ENCODE results near the gene AUTS2.

AUTS2 gene

DNA sequence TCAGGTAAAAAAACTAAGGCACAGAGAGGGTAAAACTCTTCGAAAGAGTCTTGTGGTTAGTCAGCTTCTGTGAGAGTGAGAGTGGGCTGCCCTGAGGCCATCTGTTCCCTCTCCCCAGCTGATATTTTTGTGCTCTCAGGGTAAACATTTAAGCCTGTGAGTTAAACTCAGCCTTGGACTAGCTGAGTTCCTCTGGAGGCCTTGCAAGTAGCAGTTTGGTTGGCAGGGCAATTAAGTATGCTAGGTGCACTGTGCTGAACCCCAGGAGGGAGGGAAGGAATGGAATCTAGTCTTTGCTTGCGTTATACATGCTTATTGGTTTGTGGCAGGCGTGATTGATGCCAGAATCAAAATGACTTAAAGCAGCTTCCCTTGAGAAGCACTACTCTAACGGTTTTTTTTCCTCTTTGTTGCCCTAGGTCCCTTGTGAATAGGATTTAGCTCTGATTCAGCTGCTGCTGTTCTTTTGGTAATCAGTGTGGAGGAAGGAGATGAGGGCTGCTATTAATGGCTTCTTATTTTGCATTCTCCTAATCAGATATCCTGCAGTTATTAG, 140.2 kb downstream of the AUTS2 start:
- FAIRE-seq, result no peak

DNA sequence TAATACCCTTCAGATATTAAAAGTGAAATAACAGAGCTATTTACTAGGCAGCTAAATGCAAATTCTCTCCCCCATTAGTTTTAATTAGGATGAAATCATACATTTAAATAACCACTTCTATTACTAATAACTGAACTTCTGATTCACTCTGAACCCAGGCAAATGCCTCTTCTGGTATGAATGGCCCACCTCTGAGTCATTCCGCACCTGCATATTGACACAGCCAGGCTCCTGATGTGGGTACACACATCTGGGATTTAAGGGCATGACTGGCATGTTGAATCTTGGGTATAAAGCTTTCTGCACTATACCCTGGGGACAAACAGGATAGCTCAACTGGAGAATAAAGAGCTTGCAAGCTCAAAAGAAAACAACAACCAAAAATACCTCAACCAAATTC, 140.9 kb downstream of the AUTS2 start:
- no peak for FAIRE-seq

DNA sequence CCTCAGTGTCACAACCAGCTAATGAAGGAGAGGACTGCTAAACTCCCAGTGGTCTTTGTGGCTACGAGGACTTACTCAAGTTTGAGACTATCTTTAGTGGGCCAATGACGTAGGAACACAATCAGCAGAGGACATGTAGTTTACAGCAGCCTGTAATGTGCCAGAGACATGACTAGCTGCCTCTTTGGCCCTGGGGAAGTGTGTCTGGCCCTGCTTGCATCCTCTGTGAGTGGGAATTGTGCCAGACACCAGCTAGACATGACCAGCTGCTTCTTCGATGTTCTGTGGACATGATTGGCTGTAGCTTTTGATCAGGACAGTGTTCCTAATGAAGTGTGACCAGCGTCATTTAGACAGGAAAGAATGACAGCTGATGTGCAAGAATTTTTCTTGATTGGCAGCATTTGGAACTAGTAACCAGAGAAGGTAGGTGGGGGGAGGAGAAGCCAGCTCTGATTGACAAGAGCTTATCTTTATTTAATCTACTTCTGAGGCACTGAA, 141.7 kb downstream of the AUTS2 start:
- FAIRE-seq, result no peak

DNA sequence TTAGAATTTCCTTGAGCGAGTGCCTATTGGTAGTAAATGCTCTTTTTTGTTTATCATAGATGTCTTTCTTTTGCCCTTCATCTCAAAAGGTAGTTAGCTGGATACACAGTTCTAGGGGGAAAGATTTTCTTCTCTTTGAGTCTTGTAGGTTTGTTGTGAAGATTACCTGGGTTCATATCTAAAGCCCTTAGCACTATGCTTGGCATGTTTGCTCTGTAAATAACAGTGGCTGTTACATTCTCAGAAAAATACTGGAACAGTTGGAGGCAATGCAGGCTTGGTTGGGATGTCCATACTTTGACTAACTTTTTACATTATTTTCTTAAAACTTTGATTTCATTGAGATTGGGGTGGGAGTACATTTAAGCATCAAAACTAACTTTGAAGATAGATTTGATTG, 144.0 kb downstream of the AUTS2 start:
- no peak for FAIRE-seq

DNA sequence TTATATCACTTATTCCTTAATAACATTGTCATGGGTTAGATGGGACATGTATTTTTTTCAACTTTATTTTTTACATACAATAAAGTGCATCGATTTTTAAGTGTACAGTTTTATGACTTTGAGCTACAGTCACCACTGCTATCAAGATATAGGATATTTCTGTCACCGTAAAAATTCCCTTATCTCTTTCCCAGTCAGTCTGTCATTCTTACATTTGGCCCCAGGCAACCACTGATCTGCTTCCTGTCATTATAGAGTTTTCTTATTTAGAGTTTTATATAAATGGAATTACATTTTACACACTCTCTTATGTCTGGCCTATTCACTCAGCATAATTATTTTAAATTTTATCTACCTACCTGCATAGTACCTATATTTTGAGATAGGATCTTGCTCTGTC, 145.2 kb downstream of the AUTS2 start:
- no peak for FAIRE-seq

DNA sequence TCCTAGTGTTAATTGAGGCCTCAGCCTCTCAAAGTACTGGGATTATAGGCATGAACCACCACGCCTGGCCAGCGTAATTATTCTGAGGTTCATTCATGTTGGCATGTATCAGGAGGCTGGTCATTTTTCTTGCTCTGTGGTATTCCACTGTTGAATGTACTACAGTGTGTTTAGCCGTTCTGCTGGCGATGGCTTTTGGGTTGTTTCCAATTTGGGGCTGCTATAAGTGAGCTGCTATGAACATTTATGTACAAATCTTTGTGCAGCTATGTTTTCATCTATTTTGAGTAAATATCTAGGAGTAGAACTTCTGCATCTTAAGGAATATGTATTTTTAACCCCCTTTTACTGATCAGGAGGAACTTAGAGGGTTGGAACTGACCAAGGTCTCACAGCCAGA, 145.8 kb downstream of the AUTS2 start:
- FAIRE-seq, result no peak

DNA sequence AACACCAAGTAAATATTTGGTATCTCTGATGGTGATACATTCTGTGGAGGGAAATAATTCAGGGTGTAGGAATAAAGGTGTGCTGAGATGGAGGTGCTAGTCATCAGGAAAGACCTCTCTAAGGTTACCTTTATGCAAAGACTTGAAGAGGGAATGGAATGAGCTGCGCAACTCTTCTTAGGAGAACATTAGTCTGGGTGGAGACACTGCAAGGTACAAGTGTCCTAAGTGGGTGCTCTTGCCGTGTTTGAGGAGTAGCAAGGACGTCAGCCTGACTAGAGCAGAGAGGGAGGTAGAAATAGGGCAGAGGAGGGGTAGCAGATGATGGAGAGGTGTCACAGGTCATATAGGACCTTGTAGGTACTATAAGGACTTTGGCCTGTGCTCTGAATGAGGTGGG, 148.1 kb downstream of the AUTS2 start:
- no peak for FAIRE-seq

DNA sequence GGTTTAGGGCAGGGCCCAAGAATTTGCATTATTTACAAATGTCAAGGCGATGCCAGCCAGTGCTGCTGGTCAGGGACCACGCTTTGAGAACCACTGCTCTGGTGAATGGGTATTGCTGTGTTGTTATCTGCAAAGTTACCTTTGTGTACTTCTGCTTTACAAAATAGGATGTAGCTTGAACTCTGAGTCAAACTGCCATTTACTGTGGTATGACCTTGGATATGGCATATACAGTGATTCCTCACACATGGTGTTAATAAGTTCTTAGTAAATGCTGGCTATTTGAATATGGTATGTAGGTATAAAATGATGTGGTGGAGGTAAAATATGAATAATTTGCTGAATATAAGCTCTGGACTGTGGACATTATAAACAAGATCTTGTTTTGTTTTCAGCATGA, 148.9 kb downstream of the AUTS2 start:
- no peak for FAIRE-seq

DNA sequence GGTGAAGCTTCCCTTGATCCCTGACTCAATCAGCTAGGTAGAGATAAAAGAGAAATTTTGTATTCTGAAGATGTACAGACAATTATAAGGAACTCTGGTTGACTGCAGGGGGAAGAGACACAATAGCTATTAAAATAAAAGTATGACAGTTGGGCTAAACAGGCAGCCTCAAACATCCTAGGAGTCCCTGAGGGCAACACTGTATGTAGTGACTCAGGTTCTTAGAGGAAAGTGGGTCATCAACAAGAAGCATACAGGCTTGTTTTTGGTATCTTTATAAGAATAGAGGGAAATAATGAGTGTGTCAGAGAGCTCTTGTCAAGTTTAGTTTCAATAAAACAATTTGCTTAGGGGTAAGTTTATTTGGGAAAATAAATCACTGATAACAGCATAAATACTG, 150.3 kb downstream of the AUTS2 start:
- no peak for FAIRE-seq

DNA sequence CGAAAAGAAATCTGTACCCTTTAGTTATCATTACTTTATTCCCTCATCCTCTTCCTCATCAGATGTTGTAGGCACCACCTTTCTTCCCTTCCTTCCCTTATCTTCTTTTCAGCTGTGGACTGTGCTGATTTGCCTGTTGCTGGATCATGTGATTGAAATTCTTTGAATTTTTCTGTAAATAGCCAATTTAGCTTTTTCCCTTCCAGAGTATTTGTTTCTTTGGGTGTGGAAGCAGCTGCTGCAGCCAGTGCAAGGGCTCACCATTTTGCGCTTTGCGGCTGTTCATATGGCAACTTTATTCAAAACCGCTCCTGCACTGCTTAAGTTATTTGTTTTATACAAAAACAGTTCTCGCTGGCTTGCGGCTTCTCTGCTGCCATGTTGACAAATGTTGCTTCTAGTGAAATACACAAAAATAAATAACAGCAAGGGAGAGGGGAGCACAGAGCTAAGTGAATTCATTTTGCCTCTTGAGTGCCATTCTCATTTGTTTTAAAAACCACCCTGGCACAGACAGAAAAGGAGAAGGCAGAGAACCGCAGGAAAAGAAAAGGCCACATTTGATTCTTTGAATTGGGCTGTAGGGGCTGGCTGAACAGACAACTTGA, 151.2 kb downstream of the AUTS2 start:
- FAIRE-seq, result no peak

DNA sequence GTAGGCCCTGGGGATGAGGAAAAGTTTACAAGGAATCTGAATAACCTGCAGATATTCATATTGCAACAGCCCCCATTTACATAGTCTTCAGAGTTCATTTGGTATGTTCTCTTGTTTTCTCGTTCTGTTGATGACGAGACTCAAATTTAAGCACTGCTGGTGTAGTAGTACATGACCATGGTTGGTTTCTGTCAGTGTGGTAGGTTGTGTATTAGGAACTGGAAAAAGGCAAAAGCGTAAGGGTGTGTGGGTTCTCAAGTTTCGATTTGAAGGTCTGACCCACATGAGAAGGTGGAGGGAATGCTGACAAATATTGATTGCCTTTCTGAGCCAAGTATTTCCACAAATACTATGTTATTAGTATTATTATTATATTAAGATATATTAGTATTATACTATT, 151.7 kb downstream of the AUTS2 start:
- FAIRE-seq, result no peak

DNA sequence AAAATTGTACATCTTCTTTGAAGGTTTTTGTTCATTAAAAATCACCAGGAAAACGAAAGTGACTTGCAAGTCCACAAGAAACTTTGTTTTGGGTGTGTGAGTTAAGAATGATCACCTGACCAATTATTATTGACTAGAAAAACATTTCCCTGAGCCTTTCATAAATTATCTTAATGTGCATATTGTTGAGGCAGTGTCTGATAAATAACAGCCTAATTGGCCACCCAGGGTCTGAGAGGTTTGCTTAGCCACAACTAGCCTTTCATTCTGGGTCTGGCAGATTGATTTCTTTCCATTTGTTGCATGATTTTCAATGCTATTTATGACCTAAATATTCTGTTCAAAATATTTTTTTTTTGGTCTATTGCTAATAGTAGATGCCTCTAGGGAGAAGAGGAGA, 152.8 kb downstream of the AUTS2 start:
- FAIRE-seq, result no peak

DNA sequence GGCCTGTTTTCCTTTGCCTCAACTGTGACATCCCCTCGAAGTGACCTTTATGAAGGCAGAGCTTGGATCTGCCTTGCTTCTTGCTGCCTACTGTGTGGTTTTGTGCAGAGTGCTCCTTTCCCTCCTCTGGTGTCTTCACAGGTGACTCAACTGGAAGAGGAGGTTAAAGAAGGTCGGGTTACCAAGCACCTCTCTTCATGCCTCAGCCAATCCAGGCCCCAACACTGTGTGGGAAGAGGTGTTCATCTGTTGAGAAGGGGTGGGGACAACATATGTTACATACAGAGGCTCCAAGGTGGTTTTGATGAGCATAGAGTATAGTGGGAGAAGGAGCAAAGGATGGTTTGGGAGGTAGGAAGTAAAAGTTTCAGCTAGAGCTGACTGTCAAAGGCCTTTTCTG, 155.7 kb downstream of the AUTS2 start:
- no peak for FAIRE-seq

DNA sequence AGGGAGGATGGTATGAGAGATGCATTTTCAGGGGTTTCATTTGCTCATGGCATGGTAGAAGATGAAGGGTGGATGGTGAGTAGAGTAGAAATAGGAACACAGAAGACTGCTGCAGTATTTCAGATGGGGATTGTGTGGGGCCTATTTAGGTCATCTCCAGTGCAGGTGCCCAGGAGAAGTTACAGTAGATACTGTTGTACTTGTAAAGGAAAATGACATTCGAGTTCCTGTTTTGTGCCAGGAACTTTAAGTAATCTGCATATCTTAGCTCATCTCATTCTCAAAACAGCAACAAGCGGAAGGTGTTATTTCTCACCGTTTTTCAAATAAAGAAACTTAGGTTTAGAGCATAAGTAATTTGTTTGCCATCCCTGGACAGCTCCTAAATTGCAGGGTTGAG, 156.2 kb downstream of the AUTS2 start:
- FAIRE-seq, result no peak

DNA sequence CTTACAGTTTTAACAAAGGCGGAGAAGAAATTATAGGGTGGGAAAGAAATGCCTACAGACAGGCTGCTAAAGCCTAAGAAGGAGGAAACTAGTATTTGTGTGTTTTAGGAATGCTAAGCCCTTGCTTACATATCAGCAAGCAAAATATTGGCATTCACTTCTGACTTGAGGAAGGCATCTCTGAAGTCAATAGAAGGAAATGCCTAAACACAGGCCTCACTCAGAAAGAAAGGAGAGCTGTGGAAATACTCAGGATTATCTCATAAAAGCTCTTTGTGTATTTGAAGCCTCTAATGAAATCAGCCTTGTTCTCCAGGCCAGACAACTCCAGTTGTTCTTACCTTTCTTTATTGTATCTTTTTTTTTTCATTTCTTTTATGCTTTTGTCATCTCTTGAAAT, 158.0 kb downstream of the AUTS2 start:
- FAIRE-seq, result no peak

DNA sequence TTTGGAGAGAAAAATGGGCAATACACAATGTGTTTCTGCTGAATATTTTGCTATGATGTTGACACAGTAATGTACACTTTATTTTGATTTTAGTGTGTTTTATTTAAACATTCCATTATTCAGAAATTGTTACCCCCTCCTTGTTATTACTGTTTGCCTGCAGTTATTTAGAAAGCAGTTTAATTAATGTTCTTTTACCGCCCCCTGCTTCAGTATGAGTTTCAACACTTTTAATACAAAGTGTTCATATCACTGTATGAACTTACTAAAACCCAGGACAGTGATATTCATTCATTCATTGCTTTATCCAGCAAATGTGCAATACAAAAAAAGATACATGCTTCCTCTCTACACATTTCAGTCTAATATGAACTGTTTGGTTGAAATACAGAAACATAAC, 159.3 kb downstream of the AUTS2 start:
- FAIRE-seq, result no peak

DNA sequence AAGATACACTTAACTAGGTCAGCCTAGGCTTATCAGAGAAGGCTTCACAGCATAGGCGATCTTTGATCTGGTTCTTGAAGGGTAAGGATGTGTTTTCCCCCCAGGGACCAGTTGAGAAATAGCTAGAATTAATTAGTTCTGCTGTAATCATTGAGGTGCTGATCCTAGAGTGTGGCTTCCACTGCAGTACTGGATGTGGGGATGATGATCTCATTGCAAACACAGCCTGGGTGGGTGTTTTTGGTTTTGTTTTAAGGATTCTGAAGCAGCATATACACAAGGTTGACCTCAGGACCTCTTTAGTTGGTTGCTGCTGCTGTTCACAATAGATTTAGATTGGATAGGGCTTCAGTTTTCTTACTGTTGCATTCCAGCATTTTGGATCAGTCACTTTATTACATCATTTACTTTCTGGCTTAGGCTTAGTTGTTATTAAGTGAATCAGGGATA, 159.7 kb downstream of the AUTS2 start:
- FAIRE-seq, result no peak

DNA sequence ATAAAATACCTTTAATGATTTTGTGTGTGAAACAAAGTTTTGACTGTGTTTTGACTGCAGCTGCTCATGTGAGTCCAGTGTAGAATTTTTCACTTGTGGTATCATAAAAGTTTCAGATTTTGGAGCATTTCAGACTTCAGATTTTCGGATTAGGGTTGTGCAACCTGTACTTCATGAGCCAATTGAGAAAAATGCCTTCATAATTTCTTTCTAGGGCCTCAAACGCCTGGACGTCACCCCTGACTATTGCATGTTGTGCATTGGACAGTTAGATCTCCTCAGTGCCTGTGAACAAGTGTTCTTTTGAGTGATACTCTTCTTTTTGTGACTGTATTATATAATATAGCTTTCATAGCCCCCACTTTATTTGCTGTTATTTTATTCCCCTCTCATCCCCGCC, 161.1 kb downstream of the AUTS2 start:
- no peak for FAIRE-seq

DNA sequence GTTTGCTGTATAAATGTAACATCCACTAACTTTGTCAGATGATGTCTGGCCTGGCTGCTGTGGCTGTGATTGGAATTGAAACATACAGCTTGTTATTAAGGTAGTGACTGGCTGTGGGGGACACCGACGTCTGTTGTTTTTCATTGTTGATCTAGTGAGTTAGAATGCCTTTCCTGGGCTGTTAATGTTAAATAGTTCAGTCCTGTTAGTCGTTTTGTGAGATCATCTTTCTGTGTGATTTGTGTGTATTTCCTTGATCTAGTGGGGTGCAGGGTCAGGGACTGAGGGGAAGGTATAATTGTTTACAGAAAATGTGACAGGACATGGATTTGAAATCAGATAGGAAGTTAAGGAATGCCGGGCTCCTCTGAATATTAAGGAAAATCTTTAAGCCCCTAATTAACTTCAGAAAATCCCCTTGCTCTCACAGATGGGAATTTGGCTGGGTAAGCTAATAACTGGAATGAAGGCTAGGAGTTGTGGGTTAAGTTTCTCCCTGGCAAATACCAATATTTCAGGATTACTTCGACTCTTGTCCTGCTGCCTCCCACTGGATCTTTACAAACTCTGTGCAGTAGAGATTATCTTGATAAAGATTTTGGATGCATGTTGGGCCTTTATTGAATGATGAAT, 163.1 kb downstream of the AUTS2 start:
- FAIRE-seq, result no peak

DNA sequence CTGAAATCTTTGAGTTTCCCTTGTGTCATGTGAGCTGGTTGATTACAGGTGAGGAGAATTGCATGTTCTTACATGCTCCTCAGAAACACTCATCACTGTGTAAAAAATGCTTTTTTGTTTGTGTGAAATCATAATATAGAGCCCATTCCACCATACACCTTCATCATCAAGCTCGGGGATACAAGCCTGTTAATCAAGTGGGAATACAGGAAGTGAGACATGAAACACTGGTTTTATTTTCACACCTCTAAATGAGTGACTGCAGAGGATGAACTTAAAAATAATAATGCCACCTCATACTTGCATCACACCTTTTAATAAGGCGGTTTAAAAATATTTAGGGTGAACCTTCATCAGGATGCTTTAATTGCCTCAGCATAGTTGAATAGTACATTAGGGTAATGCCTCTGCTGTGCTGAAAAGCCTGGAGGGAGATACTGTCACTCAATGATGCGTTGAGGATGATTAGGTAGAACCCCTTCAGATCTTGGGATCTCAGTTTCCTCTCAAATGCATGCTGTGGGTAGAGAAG, 164.6 kb downstream of the AUTS2 start:
- no peak for FAIRE-seq

DNA sequence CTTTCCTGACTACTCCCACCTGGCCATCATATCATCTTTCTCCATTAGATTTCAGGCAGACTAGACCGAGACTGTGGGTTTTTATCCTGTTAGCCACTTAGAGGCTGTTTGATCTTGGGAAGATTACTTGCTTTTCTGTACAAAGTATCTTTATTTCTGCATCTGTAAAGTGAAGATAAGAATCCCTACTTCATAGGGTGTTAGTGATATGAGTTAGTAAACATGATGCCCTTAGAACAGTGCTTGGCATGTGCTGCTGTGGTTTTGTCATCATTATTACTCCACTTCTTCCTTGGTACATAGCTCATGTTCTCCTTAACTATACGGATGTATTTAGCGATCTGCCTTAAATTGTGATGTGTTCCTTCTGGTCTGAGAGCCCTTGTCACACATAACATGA, 165.2 kb downstream of the AUTS2 start:
- FAIRE-seq, result no peak

DNA sequence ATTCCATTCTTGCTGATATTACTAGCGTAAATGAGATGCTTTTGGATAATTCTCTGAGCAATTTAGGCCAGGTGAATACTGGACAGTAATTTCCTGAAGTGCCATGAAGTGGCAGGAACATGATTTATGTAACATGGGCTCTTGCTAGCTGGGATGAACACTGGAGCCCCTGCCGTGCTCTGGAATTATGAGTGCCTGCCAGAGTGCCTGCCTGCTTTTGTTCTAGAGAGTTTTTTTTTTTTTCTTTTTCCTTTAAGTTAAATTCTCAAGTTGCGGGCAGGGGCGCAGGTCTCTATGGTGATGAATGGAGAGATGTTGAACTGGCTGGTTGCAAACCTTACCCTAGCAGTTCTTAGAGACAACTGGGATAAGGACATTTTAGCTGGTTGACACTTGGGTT, 165.9 kb downstream of the AUTS2 start:
- no peak for FAIRE-seq

DNA sequence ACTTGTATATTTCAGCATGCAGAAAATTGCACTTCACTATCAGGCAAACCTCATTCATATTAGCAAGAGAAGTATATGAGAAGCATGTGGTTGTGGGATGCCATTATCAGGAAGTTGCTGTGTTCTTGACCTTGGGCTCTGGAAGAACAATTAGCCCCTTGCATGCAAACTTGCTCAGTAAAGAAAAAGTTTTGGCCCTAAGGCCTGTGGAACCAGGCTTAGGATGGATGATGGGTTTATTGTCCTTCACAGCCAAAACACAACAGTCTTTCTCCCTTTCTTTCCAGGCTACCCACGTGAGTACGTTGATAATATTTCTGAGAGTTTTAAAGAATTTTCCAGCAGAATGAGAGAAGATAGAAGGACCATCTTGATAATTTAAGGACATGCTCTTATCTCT, 166.4 kb downstream of the AUTS2 start:
- FAIRE-seq, result no peak

DNA sequence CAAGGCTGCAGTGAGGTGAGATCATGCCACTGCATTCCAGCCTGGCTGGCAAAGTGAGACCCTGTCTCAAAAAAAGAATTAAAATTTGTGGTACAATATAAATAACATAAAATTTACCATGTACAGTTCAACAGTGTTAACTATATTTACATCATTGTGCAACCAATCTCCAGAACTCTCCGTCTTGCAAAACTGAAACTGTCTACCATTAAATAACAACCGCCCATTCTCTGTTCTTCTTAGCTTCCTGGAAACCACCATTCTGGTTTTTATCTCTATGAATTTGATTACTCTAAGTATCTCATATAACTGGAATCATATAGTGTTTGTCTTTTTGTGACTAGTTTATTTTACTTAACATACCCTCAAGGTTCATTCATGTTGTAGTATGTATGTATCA, 167.6 kb downstream of the AUTS2 start:
- FAIRE-seq, result no peak

All from A204.1 (cell line).